C4-2B (cell line): Measurements from ENCODE around the gene RNF208.

Source experiments
- ZFX ChIP-seq: fragments of 450-650 bp; IDR thresholded peaks from 2 replicates; pipeline ENCODE4 v1.6.1; 2017
- TF ChIP-seq, protein P1 (sequence below): fragments of 450-650 bp; conservative IDR thresholded peaks from 2 replicates; pipeline ENCODE4 v1.5.1; 2017; ENCODE audit warnings: mild to moderate bottlenecking

DNA sequence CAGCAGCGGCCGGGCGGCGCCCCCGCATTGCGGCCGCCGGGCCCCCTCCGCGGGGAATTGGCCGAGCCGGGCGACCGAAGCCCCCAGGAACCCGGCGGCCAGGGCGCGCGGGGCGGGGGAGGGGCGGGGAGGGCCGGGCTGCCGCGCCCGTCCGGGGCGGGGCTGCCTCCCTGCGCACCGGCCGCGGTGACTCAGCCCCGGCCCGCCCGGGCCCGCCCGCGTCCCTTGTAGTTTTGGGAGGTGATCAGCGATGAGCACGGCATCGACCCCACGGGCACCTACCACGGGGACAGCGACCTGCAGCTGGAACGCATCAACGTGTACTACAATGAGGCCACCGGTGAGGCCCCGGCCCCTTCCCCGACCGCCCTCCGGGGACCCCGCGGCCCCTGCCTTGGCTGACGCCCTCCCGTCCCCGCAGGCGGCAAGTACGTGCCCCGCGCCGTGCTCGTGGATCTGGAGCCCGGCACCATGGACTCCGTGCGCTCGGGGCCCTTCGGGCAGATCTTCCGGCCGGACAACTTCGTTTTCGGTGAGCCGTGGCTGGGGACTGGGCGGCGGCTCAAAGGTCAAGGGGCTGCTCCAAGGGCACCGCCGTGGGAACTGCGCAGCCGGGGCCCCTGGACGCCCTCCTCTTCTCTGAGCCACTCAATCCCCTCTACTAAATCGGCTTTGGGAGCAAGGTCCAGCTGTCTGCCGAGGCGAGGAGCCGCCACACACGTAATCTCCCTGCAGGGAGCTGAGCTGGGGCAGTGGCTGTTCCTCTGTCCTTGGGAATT is 19.6 kb upstream of the RNF208 start:
- TF ChIP-seq, protein P1, sequence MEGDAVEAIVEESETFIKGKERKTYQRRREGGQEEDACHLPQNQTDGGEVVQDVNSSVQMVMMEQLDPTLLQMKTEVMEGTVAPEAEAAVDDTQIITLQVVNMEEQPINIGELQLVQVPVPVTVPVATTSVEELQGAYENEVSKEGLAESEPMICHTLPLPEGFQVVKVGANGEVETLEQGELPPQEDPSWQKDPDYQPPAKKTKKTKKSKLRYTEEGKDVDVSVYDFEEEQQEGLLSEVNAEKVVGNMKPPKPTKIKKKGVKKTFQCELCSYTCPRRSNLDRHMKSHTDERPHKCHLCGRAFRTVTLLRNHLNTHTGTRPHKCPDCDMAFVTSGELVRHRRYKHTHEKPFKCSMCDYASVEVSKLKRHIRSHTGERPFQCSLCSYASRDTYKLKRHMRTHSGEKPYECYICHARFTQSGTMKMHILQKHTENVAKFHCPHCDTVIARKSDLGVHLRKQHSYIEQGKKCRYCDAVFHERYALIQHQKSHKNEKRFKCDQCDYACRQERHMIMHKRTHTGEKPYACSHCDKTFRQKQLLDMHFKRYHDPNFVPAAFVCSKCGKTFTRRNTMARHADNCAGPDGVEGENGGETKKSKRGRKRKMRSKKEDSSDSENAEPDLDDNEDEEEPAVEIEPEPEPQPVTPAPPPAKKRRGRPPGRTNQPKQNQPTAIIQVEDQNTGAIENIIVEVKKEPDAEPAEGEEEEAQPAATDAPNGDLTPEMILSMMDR, result no peak
- peak; percentile 54; the same call in 1 of the 2 replicates for TF ChIP-seq ZFX
